Fibroblast of skin of left quadriceps (primary cell): Measurements from ENCODE around the gene PLK4.
"Not testable (repeated sequence)": the region's sequence is repeated elsewhere in the genome, so short reads cannot be mapped to it uniquely, and the experiment has no call there.

Experiments used
- DNase-seq, 2 experiments: peaks; one replicate each; pipeline ENCODE4 v3.0.0-alpha.2; 2013; ENCODE audit warnings: low read depth in 2 of 2

Gene PLK4

DNA sequence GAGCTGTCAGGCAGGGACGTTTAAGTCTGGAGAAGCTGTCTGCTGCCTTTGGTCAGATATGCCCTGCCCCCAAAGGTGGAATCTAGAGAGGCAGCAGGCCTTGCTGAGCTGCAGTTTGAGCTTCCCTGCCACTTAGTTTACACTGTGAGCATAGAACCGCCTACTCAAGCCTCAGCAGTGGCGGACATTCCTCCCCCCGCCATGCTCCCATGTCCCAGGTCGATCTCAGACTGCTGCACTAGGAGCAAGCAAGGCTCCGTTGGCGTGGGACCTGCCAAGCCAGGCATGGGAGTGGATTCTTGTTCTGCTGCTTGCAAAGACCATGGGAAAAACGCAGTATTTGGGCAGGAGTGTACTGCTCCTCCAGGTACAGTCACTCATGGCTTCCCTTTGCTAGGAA, 24.3 kb downstream of the PLK4 start:
- no peak for DNase-seq

DNA sequence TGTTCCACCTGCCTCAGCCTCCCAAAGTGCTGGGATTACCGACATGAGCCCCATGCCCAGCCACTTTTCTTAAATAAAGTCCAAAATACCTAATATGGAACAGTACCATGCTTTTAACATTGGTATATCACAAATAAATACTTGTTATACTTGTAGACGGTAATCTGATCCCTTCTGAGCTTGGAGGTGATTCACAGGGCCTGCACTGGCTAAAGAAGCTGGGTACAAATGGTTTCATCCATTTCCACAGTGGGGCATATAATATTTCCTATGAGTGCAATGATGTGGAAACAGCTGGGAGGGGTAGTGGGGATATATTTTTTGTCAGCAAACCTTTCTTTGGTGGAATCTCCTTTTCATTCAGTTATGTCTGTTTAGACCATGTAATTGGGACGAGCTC, 35.8 kb downstream of the PLK4 start:
- no peak for DNase-seq

- DNase-seq: no peak
Measured at GRCh38 chr4:127917151-127917550, 36.5 kb downstream of the PLK4 start.

DNA sequence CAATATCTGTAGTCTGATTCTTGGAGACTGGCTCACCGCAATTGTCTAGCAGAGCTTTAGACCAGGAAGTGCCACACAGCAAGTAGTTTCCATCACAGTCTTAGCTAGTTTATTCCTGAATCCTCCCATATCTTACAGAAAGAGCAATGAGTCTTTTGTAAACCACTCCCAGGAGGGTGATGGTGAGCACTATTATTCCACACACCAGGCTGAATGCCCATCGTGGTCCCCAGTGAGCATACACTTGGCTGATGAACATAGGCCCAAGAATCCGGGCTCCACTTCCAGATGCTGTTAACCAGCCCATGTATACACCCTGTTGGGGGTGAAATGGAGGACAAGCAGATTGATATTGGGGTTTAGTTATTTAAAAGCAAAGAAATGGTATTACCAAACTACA, 39.8 kb downstream of the PLK4 start:
- no peak for DNase-seq

GRCh38 chr4:127922226-127922625, 41.5 kb downstream of the PLK4 start:
- no peak for DNase-seq

DNA sequence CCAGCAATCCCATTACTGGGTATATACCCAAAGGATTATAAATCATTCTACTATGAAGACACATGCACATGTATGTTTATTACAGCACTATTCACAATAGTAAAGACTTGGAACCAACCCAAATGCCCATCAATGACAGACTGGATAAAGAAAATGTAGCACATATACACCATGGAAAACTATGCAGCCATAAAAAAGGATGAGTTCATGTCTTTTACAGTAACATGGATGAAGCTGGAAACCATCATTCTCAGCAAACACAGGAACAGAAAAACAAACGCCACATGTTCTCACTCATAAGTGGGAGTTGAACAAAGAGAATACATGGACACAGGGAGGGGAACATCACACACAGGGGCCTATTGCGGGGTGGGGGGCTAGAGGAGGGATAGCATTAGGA, 45.0 kb downstream of the PLK4 start:
- not testable (repeated sequence) for DNase-seq

DNA sequence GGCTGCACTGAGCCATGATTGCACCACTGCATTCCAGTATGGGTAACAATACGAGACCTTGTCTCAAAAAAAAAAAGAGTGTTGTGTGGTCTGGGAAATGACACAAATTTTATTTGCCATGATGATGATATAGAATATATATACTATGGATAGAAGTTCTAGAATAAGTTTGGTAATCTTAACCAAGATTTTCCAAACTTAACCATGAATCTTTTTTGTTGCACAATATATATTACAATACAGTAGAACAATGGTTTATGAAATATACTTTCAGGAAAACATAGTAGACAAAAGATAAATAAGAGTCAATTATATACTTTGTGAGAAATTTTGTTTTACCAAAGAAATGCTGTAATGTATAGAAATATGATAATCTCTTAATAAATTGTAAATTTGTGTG, 49.5 kb downstream of the PLK4 start:
- no peak for DNase-seq

DNA sequence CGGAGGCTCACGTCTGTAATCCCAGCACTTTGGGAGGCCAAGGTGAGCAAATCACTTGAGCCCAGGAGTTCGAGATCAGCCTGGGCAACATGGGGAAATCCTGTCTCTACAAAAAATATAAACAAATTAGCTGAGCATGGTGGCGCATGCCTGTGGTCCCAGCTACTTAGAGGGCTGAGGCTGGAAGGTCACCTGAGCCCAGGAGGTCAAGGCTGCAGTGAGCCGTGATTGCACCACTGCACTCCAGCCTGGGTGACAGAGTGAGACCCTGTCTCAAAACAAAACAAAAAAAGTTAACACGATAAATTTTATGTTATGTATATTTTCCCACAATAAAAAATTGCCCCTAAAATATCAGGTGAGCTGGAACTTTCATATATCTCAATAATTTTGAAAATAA, 51.1 kb downstream of the PLK4 start:
- DNase-seq: not testable (repeated sequence)

DNA sequence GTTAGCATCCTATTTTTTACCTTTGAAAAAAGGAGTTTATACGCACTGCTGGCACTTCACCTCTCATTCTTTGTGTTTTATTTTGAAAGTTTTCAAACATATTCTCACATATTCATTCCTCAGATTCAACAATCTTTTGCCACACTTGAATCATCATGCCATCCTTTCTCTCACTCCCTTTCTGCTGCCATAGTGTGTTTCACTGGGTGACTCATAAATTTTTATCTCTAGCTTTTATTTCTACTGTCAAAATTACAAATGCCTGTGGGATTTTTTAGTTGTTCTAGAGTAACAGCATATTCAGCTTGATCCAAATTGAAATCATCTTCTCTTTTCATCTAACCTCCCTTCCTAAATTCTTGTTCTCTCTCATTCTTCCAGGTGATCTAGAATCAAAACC, 56.3 kb downstream of the PLK4 start:
- DNase-seq: peak in 1 of 2 experiments; percentile 3
